ENCODE results near the gene TSPAN17. TPM values are rescaled to one million over a fixed set of nuclear protein-coding genes. Genes with fewer than 3 reads are reported as not detected.
"Not testable (repeated sequence)": the region's sequence is repeated elsewhere in the genome, so short reads cannot be mapped to it uniquely, and the experiment has no call there.

The TSPAN17 gene
- total RNA-seq, 4 donors from 2014 or later = 16.4 to 36.4 (median 30.6) TPM

DNA sequence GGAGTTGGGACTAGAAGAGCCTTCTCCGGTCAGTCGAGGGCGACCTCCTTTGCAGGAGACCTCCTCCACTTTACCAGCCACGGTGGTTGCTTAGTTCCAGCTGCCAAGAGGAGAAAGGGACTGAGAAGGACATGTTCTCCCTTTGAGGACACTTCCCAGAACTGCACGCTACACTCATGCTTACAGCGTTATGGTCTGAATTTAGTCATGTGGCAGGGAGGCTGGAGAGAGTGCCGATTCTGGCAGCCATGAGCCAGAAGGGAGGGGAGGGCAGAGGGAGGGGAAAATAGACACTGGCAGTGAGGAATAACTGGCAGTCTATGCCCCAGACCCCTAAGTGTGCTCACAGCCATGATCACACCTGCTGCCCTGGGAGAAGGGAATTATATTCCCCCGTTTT lies 47.8 kb downstream of the TSPAN17 start:
- peaks cover 0 to 100% (median 0%) of the 10 kb centered on the region in 4 donors for H3K27me3 ChIP-seq
- H3K36me3 ChIP-seq = no peaks in the 10 kb centered on the region
- no peak overlapping the region for H3K4me3 ChIP-seq
- H3K4me1 ChIP-seq = peaks cover 0 to 32% (median 0%) of the 10 kb centered on the region in 3 donors
- intact Hi-C loops (cut with DNase I) = no loop called here
- no peak for DNase-seq
- TF ChIP-seq POLR2A (IDR thresholded peaks at IDR 0.05) = no peak
- TF ChIP-seq, protein P1, sequence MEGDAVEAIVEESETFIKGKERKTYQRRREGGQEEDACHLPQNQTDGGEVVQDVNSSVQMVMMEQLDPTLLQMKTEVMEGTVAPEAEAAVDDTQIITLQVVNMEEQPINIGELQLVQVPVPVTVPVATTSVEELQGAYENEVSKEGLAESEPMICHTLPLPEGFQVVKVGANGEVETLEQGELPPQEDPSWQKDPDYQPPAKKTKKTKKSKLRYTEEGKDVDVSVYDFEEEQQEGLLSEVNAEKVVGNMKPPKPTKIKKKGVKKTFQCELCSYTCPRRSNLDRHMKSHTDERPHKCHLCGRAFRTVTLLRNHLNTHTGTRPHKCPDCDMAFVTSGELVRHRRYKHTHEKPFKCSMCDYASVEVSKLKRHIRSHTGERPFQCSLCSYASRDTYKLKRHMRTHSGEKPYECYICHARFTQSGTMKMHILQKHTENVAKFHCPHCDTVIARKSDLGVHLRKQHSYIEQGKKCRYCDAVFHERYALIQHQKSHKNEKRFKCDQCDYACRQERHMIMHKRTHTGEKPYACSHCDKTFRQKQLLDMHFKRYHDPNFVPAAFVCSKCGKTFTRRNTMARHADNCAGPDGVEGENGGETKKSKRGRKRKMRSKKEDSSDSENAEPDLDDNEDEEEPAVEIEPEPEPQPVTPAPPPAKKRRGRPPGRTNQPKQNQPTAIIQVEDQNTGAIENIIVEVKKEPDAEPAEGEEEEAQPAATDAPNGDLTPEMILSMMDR (IDR thresholded peaks at IDR 0.05) = no peak
- peaks cover 0 to 4% (median 0%) of the 10 kb centered on the region in 3 donors for H3K9me3 ChIP-seq
- H3K27ac ChIP-seq = no peak overlapping the region
- WGBS, 2 donors = 56 to 61% methylated on average over 8 of the region's 8 CpGs

- H3K36me3 ChIP-seq = no peaks in the 10 kb centered on the region
- 61 to 65% methylated on average over 4 to 9 of the region's 10 CpGs for WGBS, 2 donors
- H3K27me3 ChIP-seq = peaks cover 0 to 99% (median 0%) of the 10 kb centered on the region in 4 donors
- no peak for DNase-seq
- H3K27ac ChIP-seq = no peak overlapping the region
- H3K4me3 ChIP-seq = no peak overlapping the region
- no peaks in the 10 kb centered on the region for H3K9me3 ChIP-seq
- peaks cover 0 to 16% (median 0%) of the 10 kb centered on the region in 3 donors for H3K4me1 ChIP-seq
- TF ChIP-seq POLR2A (IDR thresholded peaks at IDR 0.05) = no peak
- TF ChIP-seq, protein P1 (IDR thresholded peaks at IDR 0.05) = no peak
- intact Hi-C loops (cut with DNase I) = no loop called here
Measured at GRCh38 chr5:176697267-176697933, 50.1 kb downstream of the TSPAN17 start.

GRCh38 chr5:176697934-176698538 lies 50.8 kb downstream of the TSPAN17 start:
- intact Hi-C loops (cut with DNase I) = no loop called here
- 27 to 51% methylated on average over 4 to 5 of the region's 9 CpGs for WGBS, 2 donors
- Histone ChIP-seq H3K4me1 (peaks cover 0 to 10% (median 0%) of the 10 kb centered on the region in 3 donors), H3K4me3 (no peak overlapping the region), H3K9me3 (no peaks in the 10 kb centered on the region), H3K36me3 (no peaks in the 10 kb centered on the region), H3K27me3 (peaks cover 0 to 99% (median 0%) of the 10 kb centered on the region in 4 donors), H3K27ac (no peak overlapping the region)
- TF ChIP-seq POLR2A (IDR thresholded peaks at IDR 0.05) = no peak
- TF ChIP-seq, protein P1 (IDR thresholded peaks at IDR 0.05) = no peak
- DNase-seq = no peak

GRCh38 chr5:176699446-176699845 lies 52.2 kb downstream of the TSPAN17 start:
- H3K27me3 ChIP-seq = peaks cover 0 to 99% (median 0%) of the 10 kb centered on the region in 4 donors
- H3K4me3 ChIP-seq; H3K27ac ChIP-seq; DNase-seq; H3K9me3 ChIP-seq; H3K4me1 ChIP-seq; intact Hi-C loops (cut with DNase I); H3K36me3 ChIP-seq: not testable (repeated sequence)
- WGBS, 2 donors = 69 to 82% methylated on average over 2 to 5 of the region's 5 CpGs

DNA sequence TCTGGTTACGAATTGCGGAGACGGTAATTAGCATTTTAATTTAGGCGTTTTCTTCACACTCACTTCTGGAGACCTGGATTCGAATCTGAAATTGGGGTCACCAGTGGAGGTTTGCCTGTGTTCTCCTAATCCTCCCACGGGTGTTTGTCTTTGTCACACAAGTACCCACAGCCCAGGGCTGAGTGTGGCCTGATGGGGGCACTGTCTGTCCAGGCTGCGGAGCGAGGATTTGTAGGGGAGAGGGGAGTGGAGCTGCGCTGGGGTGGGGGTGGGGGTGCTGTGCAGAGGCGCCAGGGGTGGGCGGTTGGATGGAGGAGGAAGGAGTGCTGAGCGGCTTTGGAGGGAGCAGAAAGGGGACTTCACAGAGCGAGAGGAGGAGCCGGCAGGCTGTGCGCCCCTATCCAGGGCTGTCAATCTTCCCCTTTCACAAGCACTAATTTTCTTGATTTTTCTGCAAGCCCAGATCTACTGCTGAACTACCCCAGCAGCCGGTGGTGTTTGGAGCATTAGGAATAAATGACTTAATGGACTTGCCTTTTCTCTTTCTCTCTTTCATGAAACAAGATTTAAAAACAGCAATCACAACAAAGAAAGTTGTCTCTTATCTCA lies 53.1 kb downstream of the TSPAN17 start:
- no peak for DNase-seq
- WGBS, 2 donors = 32 to 34% methylated on average over 11 to 14 of the region's 16 CpGs
- intact Hi-C loops (cut with DNase I) = no loop called here
- Histone ChIP-seq H3K36me3 (no peaks in the 10 kb centered on the region), H3K27me3 (peaks cover 0 to 99% (median 0%) of the 10 kb centered on the region in 4 donors), H3K9me3 (no peaks in the 10 kb centered on the region), H3K4me1 (no peaks in the 10 kb centered on the region), H3K4me3 (no peak overlapping the region), H3K27ac (no peak overlapping the region)
- no peak for TF ChIP-seq POLR2A (IDR thresholded peaks at IDR 0.05)
- TF ChIP-seq, protein P1 (IDR thresholded peaks at IDR 0.05) = no peak

Data from esophagus squamous epithelium (tissue), 5 donors.